ENCODE results near the gene TNIP2. TPM values are rescaled to one million over a fixed set of nuclear protein-coding genes. Genes with fewer than 3 reads are reported as not detected.

The TNIP2 gene
- total and polyA plus RNA-seq, 2 of the 13 experiments (the other 11 are each of a cell fraction or from before 2014, with no cell fraction given): 25.6 to 38.0 TPM

- TF ChIP-seq, protein P1, sequence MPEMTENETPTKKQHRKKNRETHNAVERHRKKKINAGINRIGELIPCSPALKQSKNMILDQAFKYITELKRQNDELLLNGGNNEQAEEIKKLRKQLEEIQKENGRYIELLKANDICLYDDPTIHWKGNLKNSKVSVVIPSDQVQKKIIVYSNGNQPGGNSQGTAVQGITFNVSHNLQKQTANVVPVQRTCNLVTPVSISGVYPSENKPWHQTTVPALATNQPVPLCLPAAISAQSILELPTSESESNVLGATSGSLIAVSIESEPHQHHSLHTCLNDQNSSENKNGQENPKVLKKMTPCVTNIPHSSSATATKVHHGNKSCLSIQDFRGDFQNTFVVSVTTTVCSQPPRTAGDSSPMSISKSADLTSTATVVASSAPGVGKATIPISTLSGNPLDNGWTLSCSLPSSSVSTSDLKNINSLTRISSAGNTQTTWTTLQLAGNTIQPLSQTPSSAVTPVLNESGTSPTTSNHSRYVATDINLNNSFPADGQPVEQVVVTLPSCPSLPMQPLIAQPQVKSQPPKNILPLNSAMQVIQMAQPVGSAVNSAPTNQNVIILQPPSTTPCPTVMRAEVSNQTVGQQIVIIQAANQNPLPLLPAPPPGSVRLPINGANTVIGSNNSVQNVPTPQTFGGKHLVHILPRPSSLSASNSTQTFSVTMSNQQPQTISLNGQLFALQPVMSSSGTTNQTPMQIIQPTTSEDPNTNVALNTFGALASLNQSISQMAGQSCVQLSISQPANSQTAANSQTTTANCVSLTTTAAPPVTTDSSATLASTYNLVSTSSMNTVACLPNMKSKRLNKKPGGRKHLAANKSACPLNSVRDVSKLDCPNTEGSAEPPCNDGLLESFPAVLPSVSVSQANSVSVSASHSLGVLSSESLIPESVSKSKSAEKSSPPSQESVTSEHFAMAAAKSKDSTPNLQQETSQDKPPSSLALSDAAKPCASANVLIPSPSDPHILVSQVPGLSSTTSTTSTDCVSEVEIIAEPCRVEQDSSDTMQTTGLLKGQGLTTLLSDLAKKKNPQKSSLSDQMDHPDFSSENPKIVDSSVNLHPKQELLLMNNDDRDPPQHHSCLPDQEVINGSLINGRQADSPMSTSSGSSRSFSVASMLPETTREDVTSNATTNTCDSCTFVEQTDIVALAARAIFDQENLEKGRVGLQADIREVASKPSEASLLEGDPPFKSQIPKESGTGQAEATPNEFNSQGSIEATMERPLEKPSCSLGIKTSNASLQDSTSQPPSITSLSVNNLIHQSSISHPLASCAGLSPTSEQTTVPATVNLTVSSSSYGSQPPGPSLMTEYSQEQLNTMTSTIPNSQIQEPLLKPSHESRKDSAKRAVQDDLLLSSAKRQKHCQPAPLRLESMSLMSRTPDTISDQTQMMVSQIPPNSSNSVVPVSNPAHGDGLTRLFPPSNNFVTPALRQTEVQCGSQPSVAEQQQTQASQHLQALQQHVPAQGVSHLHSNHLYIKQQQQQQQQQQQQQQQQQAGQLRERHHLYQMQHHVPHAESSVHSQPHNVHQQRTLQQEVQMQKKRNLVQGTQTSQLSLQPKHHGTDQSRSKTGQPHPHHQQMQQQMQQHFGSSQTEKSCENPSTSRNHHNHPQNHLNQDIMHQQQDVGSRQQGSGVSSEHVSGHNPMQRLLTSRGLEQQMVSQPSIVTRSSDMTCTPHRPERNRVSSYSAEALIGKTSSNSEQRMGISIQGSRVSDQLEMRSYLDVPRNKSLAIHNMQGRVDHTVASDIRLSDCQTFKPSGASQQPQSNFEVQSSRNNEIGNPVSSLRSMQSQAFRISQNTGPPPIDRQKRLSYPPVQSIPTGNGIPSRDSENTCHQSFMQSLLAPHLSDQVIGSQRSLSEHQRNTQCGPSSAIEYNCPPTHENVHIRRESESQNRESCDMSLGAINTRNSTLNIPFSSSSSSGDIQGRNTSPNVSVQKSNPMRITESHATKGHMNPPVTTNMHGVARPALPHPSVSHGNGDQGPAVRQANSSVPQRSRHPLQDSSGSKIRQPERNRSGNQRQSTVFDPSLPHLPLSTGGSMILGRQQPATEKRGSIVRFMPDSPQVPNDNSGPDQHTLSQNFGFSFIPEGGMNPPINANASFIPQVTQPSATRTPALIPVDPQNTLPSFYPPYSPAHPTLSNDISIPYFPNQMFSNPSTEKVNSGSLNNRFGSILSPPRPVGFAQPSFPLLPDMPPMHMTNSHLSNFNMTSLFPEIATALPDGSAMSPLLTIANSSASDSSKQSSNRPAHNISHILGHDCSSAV (CRISPR knock-in tag; IDR thresholded peaks at IDR 0.05; ENCODE audit: borderline replicate concordance): no peak
- peak; percentile 68 for TF ChIP-seq ELF1 (CRISPR knock-in tag; IDR thresholded peaks at IDR 0.05)
- peak; percentile 56; the same call in 1 of the 2 replicates for TF ChIP-seq ZNF772 (CRISPR knock-in tag; IDR thresholded peaks at IDR 0.05)
- TF ChIP-seq, protein P2, sequence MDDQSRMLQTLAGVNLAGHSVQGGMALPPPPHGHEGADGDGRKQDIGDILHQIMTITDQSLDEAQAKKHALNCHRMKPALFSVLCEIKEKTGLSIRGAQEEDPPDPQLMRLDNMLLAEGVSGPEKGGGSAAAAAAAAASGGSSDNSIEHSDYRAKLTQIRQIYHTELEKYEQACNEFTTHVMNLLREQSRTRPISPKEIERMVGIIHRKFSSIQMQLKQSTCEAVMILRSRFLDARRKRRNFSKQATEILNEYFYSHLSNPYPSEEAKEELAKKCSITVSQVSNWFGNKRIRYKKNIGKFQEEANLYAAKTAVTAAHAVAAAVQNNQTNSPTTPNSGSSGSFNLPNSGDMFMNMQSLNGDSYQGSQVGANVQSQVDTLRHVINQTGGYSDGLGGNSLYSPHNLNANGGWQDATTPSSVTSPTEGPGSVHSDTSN (CRISPR knock-in tag; IDR thresholded peaks at IDR 0.05; ENCODE audit: borderline replicate concordance): no peak
- no peak for TF ChIP-seq STAT5B (CRISPR knock-in tag; IDR thresholded peaks at IDR 0.05)
- no peak for TF ChIP-seq TBX3 (IDR thresholded peaks at IDR 0.05; ENCODE audit: borderline replicate concordance)
- TF ChIP-seq ZNF30 (CRISPR knock-in tag; IDR thresholded peaks at IDR 0.05): no peak
- peak; percentile 36; the same call in 1 of the 2 replicates for TF ChIP-seq PATZ1 (CRISPR knock-in tag; IDR thresholded peaks at IDR 0.05)
- TF ChIP-seq, protein P3, sequence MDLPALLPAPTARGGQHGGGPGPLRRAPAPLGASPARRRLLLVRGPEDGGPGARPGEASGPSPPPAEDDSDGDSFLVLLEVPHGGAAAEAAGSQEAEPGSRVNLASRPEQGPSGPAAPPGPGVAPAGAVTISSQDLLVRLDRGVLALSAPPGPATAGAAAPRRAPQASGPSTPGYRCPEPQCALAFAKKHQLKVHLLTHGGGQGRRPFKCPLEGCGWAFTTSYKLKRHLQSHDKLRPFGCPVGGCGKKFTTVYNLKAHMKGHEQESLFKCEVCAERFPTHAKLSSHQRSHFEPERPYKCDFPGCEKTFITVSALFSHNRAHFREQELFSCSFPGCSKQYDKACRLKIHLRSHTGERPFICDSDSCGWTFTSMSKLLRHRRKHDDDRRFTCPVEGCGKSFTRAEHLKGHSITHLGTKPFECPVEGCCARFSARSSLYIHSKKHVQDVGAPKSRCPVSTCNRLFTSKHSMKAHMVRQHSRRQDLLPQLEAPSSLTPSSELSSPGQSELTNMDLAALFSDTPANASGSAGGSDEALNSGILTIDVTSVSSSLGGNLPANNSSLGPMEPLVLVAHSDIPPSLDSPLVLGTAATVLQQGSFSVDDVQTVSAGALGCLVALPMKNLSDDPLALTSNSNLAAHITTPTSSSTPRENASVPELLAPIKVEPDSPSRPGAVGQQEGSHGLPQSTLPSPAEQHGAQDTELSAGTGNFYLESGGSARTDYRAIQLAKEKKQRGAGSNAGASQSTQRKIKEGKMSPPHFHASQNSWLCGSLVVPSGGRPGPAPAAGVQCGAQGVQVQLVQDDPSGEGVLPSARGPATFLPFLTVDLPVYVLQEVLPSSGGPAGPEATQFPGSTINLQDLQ (CRISPR knock-in tag; IDR thresholded peaks at IDR 0.05): peak; percentile 71; the same call in 1 of the 2 replicates
- TF ChIP-seq ZNF576 (CRISPR knock-in tag; IDR thresholded peaks at IDR 0.05): no peak
- no peak; the same call in 1 of the 2 replicates for TF ChIP-seq ZNF788 (CRISPR knock-in tag; IDR thresholded peaks at IDR 0.05; ENCODE audit: borderline replicate concordance)
Observed at GRCh38 chr4:2755821-2756690, at the start of gene TNIP2 (continued).
